Suprapubic skin (tissue), 4 donors: ENCODE data around the gene NELFE. TPM values are rescaled to one million over a fixed set of nuclear protein-coding genes. Genes with fewer than 3 reads are reported as not detected.
"Not testable (repeated sequence)": the region's sequence is repeated elsewhere in the genome, so short reads cannot be mapped to it uniquely, and the experiment has no call there.

Experiments
- DNase-seq, 2 donors: peaks; one replicate each; pipeline ENCODE4 v3.0.0-alpha.2; 2019; ENCODE audit warnings: low spot score in 2 of 2
- H3K27ac ChIP-seq: fragments of 200-600 bp; sonication (generic); one replicate; pipeline ENCODE4 v1.5.1; 2019
- H3K27me3 ChIP-seq: fragments of 200-600 bp; sonication (generic); one replicate; pipeline ENCODE4 v1.5.1; 2019
- H3K36me3 ChIP-seq: fragments of 200-600 bp; sonication (generic); one replicate; pipeline ENCODE4 v1.5.1; 2019
- H3K4me1 ChIP-seq: fragments of 200-600 bp; sonication (generic); one replicate; pipeline ENCODE4 v1.5.1; 2019
- H3K4me3 ChIP-seq: fragments of 200-600 bp; sonication (generic); one replicate; pipeline ENCODE4 v1.5.1; 2019; ENCODE audit warnings: mild to moderate bottlenecking
- H3K9me3 ChIP-seq: fragments of 200-600 bp; sonication (generic); one replicate; pipeline ENCODE4 v1.5.1; 2019
- CTCF ChIP-seq, 2 donors: fragments of 200-600 bp in 1 of 2; fragments of 450-650 bp in 1 of 2; sonication (generic) in 1 of 2; IDR thresholded peaks; one replicate each; pipeline ENCODE4 v1.5.1; 2016 to 2019; ENCODE audit warnings: antibody characterized with exemption in 2 of 2, mild to moderate bottlenecking in 1 of 2, moderate library complexity in 1 of 2
- EP300 ChIP-seq: sonication (generic); formaldehyde crosslinking; IDR thresholded peaks from one replicate; pipeline ENCODE4 v1.6.1; 2017; ENCODE audit warnings: antibody characterized with exemption
- POLR2A ChIP-seq, 2 donors: fragments of 450-650 bp; IDR thresholded peaks; one replicate each; pipeline ENCODE4 v1.6.1; 2017; ENCODE audit warnings: antibody characterized with exemption in 2 of 2, mild to moderate bottlenecking in 2 of 2, moderate library complexity in 2 of 2
- POLR2AphosphoS5 ChIP-seq, 3 donors: sonication (generic); formaldehyde crosslinking; IDR thresholded peaks; one replicate each; pipeline ENCODE4 v1.6.1; 2017; ENCODE audit warnings: antibody characterized with exemption in 3 of 3
- WGBS: methylation state at CpG from one replicate; pipeline ENCODE4 v1.1.5; 2018; 5-methylcytosine and 5-hydroxymethylcytosine counted together
- total RNA-seq, 4 donors: library from RNA; depleted of rRNA; stranded (reverse); fragments of >200 nt; gene quantifications; one replicate each; pipeline ENCODE4 v1.1.0, GENCODE V29; 2016

The NELFE gene
- total RNA-seq, 4 donors from 2014 or later, result 56.7 to 72.1 (median 65.8) TPM

- WGBS, result 48% methylated on average over 7 of the region's 7 CpGs
- Histone ChIP-seq H3K9me3 (no peaks in the 10 kb centered on the region), H3K27ac (no peak overlapping the region), H3K36me3 (no peaks in the 10 kb centered on the region), H3K27me3 (no peaks in the 10 kb centered on the region), H3K4me1 (peaks cover 15% of the 10 kb centered on the region), H3K4me3 (no peak overlapping the region)
- no peak for DNase-seq
- TF ChIP-seq EP300 (no peak), CTCF (IDR thresholded peaks at IDR 0.05) (no peak), POLR2AphosphoS5 (IDR thresholded peaks at IDR 0.05) (no peak), POLR2A (IDR thresholded peaks at IDR 0.05) (no peak)
Measured at GRCh38 chr6:31907158-31907813, 51.5 kb downstream of the NELFE start.

GRCh38 chr6:31906727-31907126, 52.0 kb downstream of the NELFE start:
- not testable (repeated sequence) for DNase-seq
- peaks cover 16% of the 10 kb centered on the region for H3K4me1 ChIP-seq
- WGBS, result 79% methylated on average over 8 of the region's 8 CpGs

GRCh38 chr6:31906122-31906521, 52.6 kb downstream of the NELFE start:
- H3K27me3 ChIP-seq, result no peaks in the 10 kb centered on the region
- H3K4me1 ChIP-seq, result peaks cover 19% of the 10 kb centered on the region
- no peaks in the 10 kb centered on the region for H3K36me3 ChIP-seq
- no peak for DNase-seq
- no peak overlapping the region for H3K4me3 ChIP-seq
- no peaks in the 10 kb centered on the region for H3K9me3 ChIP-seq
- no peak for TF ChIP-seq POLR2A (IDR thresholded peaks at IDR 0.05)
- no peak for TF ChIP-seq EP300
- no peak for TF ChIP-seq POLR2AphosphoS5 (IDR thresholded peaks at IDR 0.05)
- WGBS, result 42% methylated on average over 4 of the region's 4 CpGs
- no peak overlapping the region for H3K27ac ChIP-seq

More at GRCh38 chr6:31906727-31907126, 52.0 kb downstream of the NELFE start:
- not testable (repeated sequence) for H3K36me3 ChIP-seq, H3K4me3 ChIP-seq, H3K9me3 ChIP-seq, H3K27ac ChIP-seq, H3K27me3 ChIP-seq

GRCh38 chr6:31905041-31905440, 53.7 kb downstream of the NELFE start:
- WGBS, result 95% methylated on average over 1 of the region's 1 CpG
- Histone ChIP-seq H3K36me3 (no peaks in the 10 kb centered on the region), H3K27ac (no peak overlapping the region), H3K27me3 (no peaks in the 10 kb centered on the region), H3K4me3 (no peak overlapping the region), H3K4me1 (peaks cover 21% of the 10 kb centered on the region), H3K9me3 (no peaks in the 10 kb centered on the region)
- no peak for TF ChIP-seq POLR2A (IDR thresholded peaks at IDR 0.05)
- DNase-seq, result no peak

GRCh38 chr6:31903957-31904356, 54.8 kb downstream of the NELFE start:
- Histone ChIP-seq H3K9me3 (no peaks in the 10 kb centered on the region), H3K27ac (no peak overlapping the region), H3K4me3 (no peak overlapping the region), H3K27me3 (no peaks in the 10 kb centered on the region), H3K4me1 (peaks cover 32% of the 10 kb centered on the region), H3K36me3 (no peaks in the 10 kb centered on the region)
- 89% methylated on average over 3 of the region's 3 CpGs for WGBS
- DNase-seq, result no peak
- no peak for TF ChIP-seq POLR2AphosphoS5 (IDR thresholded peaks at IDR 0.05)
- no peak for TF ChIP-seq POLR2A (IDR thresholded peaks at IDR 0.05)
- TF ChIP-seq CTCF (IDR thresholded peaks at IDR 0.05), result no peak
- no peak for TF ChIP-seq EP300

Other genes with a start within 250 kb of the NELFE start
- gene LY6G6D, start 243.6 kb downstream of the NELFE start, total RNA-seq, result 10 to 100 TPM in 1 of 4 donors, 1 to 10 TPM in 1, not detected in 2; 5.5 to 30.8 TPM
- 100 to 1,000 TPM in 3 of 4 donors, 10 to 100 TPM in 1; 80.0 to 376 (median 338) TPM for gene LY6G6C, start 237.2 kb downstream of the NELFE start, total RNA-seq
- gene MPIG6B, start 235.6 kb downstream of the NELFE start, total RNA-seq, result 1 to 10 TPM; 1.6 to 4.6 (median 4.5) TPM
- 10 to 100 TPM; 66.8 to 84.2 (median 68.3) TPM for gene DDAH2, start 229.7 kb downstream of the NELFE start, total RNA-seq
- 100 to 1,000 TPM; 239 to 420 (median 333) TPM for gene CLIC1, start 222.4 kb downstream of the NELFE start, total RNA-seq
- gene MSH5, start 219.0 kb downstream of the NELFE start, total RNA-seq, result 10 to 100 TPM; 12.6 to 60.1 (median 17.2) TPM
- gene SAPCD1, start 196.3 kb downstream of the NELFE start, total RNA-seq, result 10 to 100 TPM in 3 of 4 donors, 1 to 10 TPM in 1; 9.3 to 42.2 (median 20.3) TPM
- 1 to 10 TPM; 1.3 to 3.3 (median 2.3) TPM for gene VWA7, start 181.6 kb downstream of the NELFE start, total RNA-seq
- gene VARS1, start 163.2 kb downstream of the NELFE start, total RNA-seq, result 10 to 100 TPM; 48.8 to 60.0 (median 59.1) TPM
- 10 to 100 TPM; 21.7 to 39.5 (median 30.2) TPM for gene LSM2, start 152.0 kb downstream of the NELFE start, total RNA-seq
- 1 to 10 TPM in 3 of 4 donors, under 1 TPM in 1; 0.83 to 3.1 (median 1.8) TPM for gene HSPA1L, start 143.7 kb downstream of the NELFE start, total RNA-seq
- gene HSPA1A, start 143.4 kb downstream of the NELFE start, total RNA-seq, result 100 to 1,000 TPM; 200 to 464 (median 408) TPM
- 100 to 1,000 TPM; 243 to 686 (median 558) TPM for gene HSPA1B, start 131.2 kb downstream of the NELFE start, total RNA-seq
- 10 to 100 TPM; 22.2 to 42.7 (median 39.8) TPM for gene NEU1, start 96.2 kb downstream of the NELFE start, total RNA-seq
- gene SLC44A4, start 80.0 kb downstream of the NELFE start, total RNA-seq, result 1 to 10 TPM; 1.4 to 7.4 (median 4.1) TPM
- gene EHMT2, start 61.3 kb downstream of the NELFE start, total RNA-seq, result 10 to 100 TPM; 38.7 to 48.9 (median 42.9) TPM
- gene ZBTB12, start 56.9 kb downstream of the NELFE start, total RNA-seq, result 1 to 10 TPM in 3 of 4 donors, under 1 TPM in 1; 0.49 to 2.6 (median 1.5) TPM
- 1 to 10 TPM; 2.6 to 6.4 (median 4.1) TPM for gene C2, start 31.3 kb downstream of the NELFE start, total RNA-seq
- 1 to 10 TPM; 3.7 to 6.8 (median 5.1) TPM for gene CFB, start 12.9 kb downstream of the NELFE start, total RNA-seq
- gene SKIC2, start 204 bp upstream of the NELFE start, total RNA-seq, result 10 to 100 TPM; 31.3 to 60.4 (median 49.3) TPM
- 10 to 100 TPM; 13.1 to 25.3 (median 16.4) TPM for gene DXO, start 13.2 kb upstream of the NELFE start, total RNA-seq
- 10 to 100 TPM in 1 of 4 donors, 1 to 10 TPM in 3; 4.0 to 10.2 (median 5.3) TPM for gene C4A, start 23.1 kb upstream of the NELFE start, total RNA-seq
- 1 to 10 TPM; 1.3 to 9.4 (median 5.1) TPM for gene C4B, start 55.8 kb upstream of the NELFE start, total RNA-seq
- gene CYP21A2, start 79.4 kb upstream of the NELFE start, total RNA-seq, result 1 to 10 TPM in 1 of 4 donors, under 1 TPM in 1, not detected in 2; 0.39 to 2.3 TPM
- gene TNXB, start 150.4 kb upstream of the NELFE start, total RNA-seq, result 10 to 100 TPM; 25.7 to 52.5 (median 40.2) TPM
- gene ATF6B, start 169.3 kb upstream of the NELFE start, total RNA-seq, result 100 to 1,000 TPM in 1 of 4 donors, 10 to 100 TPM in 3; 55.8 to 161 (median 74.0) TPM
- 10 to 100 TPM in 1 of 4 donors, 1 to 10 TPM in 3; 3.5 to 10.6 (median 5.6) TPM for gene FKBPL, start 171.3 kb upstream of the NELFE start, total RNA-seq
- gene PRRT1, start 193.0 kb upstream of the NELFE start, total RNA-seq, result 1 to 10 TPM in 1 of 4 donors, under 1 TPM in 3; 0.42 to 2.1 (median 0.45) TPM
- 100 to 1,000 TPM in 1 of 4 donors, 10 to 100 TPM in 3; 42.8 to 183 (median 72.2) TPM for gene PPT2, start 195.2 kb upstream of the NELFE start, total RNA-seq
- 10 to 100 TPM in 3 of 4 donors, 1 to 10 TPM in 1; 7.3 to 66.5 (median 15.4) TPM for gene EGFL8, start 205.6 kb upstream of the NELFE start, total RNA-seq
- gene AGPAT1, start 217.1 kb upstream of the NELFE start, total RNA-seq, result 10 to 100 TPM; 30.4 to 68.9 (median 42.6) TPM
- 10 to 100 TPM; 55.7 to 73.0 (median 63.4) TPM for gene RNF5, start 219.4 kb upstream of the NELFE start, total RNA-seq
- 1 to 10 TPM in 3 of 4 donors, not detected in 1; 1.5 to 9.9 (median 4.8) TPM for gene AGER, start 225.3 kb upstream of the NELFE start, total RNA-seq
- gene PBX2, start 231.2 kb upstream of the NELFE start, total RNA-seq, result 10 to 100 TPM; 51.0 to 84.7 (median 63.8) TPM
- 1 to 10 TPM; 4.8 to 5.5 (median 5.1) TPM for gene GPSM3, start 233.7 kb upstream of the NELFE start, total RNA-seq